Measurements from ENCODE around the gene EHD1. TPM values are rescaled to one million over a fixed set of nuclear protein-coding genes. Genes with fewer than 3 reads are reported as not detected.
A peak's percentile ranks its signal among the peaks of the same experiment; 100 is the strongest.

EHD1 gene
- total RNA-seq, 1 experiment from 2014 or later = 340 TPM

DNA sequence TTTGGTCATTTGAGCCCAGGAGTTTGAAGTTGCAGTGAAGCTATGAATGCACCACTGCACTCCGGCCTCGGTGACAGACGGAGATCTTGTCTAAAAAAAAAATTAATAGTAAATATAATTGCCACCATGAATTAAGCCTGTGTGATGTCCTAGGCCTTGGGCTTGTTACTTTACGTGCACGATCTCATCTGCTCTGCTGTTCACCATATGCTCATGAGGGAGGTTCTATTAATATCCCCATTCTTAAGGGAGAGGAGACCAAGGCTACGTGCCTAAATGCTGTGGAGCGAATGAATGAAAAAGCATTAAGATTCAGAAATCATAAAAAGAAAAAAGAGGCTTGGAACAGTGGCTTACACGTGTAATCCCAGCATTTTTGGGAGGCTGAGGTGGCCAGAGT is 41.2 kb upstream of the EHD1 start:
- Histone ChIP-seq H3K9ac (ENCODE audit: low read length) (no peak overlapping the region), H3K4me2 (ENCODE audit: low read length) (no peak overlapping the region), H3K9me3 (ENCODE audit: low read length) (no peaks in the 10 kb centered on the region), H3K4me3 (ENCODE audit: low read length) (no peak overlapping the region), H3K4me1 (ENCODE audit: insufficient read depth, low read length) (peaks cover 22% of the 10 kb centered on the region), H3K79me2 (ENCODE audit: low read length) (peaks cover 21% of the 10 kb centered on the region), H3K9me2 (replicated peaks; ENCODE audit: low read length) (no peaks in the 10 kb centered on the region), H3F3A (ENCODE audit: low read length, unreplicated experiment) (no peaks in the 10 kb centered on the region), H3K27me3 (ENCODE audit: low read length) (no peaks in the 10 kb centered on the region), H4K20me1 (ENCODE audit: low read length) (no peaks in the 10 kb centered on the region), H2AFZ (ENCODE audit: low read length) (no peak overlapping the region), H3K27ac (ENCODE audit: low read length) (no peak overlapping the region), H3K36me3 (ENCODE audit: low read depth, low read length) (no peaks in the 10 kb centered on the region)
- ChIA-PET POLR2A (ENCODE audit: unreplicated experiment) (no interaction called here), CTCF (interaction anchor here (1.0 kb wide), 1 partner anchor 77 kb away, joined by 5 read pairs; the partner anchor contains the start of gene BATF2)
- ATAC-seq = no peak
- DNase-seq = no peak
- TF ChIP-seq EZH2phosphoT487 (IDR thresholded peaks at IDR 0.05; ENCODE audit: borderline replicate concordance, low read length) (no peak), EZH2 (IDR thresholded peaks at IDR 0.05; ENCODE audit: low read length, unreplicated experiment) (no peak)
- TF ChIP-seq, protein P1, sequence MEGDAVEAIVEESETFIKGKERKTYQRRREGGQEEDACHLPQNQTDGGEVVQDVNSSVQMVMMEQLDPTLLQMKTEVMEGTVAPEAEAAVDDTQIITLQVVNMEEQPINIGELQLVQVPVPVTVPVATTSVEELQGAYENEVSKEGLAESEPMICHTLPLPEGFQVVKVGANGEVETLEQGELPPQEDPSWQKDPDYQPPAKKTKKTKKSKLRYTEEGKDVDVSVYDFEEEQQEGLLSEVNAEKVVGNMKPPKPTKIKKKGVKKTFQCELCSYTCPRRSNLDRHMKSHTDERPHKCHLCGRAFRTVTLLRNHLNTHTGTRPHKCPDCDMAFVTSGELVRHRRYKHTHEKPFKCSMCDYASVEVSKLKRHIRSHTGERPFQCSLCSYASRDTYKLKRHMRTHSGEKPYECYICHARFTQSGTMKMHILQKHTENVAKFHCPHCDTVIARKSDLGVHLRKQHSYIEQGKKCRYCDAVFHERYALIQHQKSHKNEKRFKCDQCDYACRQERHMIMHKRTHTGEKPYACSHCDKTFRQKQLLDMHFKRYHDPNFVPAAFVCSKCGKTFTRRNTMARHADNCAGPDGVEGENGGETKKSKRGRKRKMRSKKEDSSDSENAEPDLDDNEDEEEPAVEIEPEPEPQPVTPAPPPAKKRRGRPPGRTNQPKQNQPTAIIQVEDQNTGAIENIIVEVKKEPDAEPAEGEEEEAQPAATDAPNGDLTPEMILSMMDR (conservative IDR thresholded peaks at IDR 0.05; ENCODE audit: low read depth, low read length) = no peak
- intact Hi-C loops (cut with micrococcal nuclease) = loop anchor here (5.0 kb wide), 1 partner anchor 53 kb away; the partner anchor contains the start of gene MAJIN
- BruUV-seq (replicated peaks) = no TSS peak

GRCh38 chr11:64918017-64918416 is 39.6 kb upstream of the EHD1 start:
- no TSS peak for BruUV-seq (replicated peaks)
- H3K9me2 ChIP-seq (replicated peaks; ENCODE audit: low read length) = no peaks in the 10 kb centered on the region
- no peaks in the 10 kb centered on the region; the same call in 1 of the 2 replicates for H3K36me3 ChIP-seq (ENCODE audit: low read depth, low read length)
- H3K9me3 ChIP-seq (ENCODE audit: low read length) = no peaks in the 10 kb centered on the region
- CTCF ChIA-PET = no interaction called here
- H3K27me3 ChIP-seq (ENCODE audit: low read length) = no peaks in the 10 kb centered on the region
- H3K4me1 ChIP-seq (ENCODE audit: insufficient read depth, low read length) = peaks cover 15% of the 10 kb centered on the region
- ATAC-seq (peak; percentile 4; the same call in 1 of the 2 replicates), DNase-seq (peak; percentile 51)
- no peaks in the 10 kb centered on the region for H3F3A ChIP-seq (ENCODE audit: low read length, unreplicated experiment)
- H3K4me3 ChIP-seq (ENCODE audit: low read length) = peak overlapping the region; percentile 69
- POLR2A ChIA-PET (ENCODE audit: unreplicated experiment) = no interaction called here
- H3K27ac ChIP-seq (ENCODE audit: low read length) = no peak overlapping the region
- peak overlapping the region; percentile 85 for H3K4me2 ChIP-seq (ENCODE audit: low read length)
- TF ChIP-seq, protein P1 (conservative IDR thresholded peaks at IDR 0.05; ENCODE audit: low read depth, low read length) = peak; percentile 60
- no peak for TF ChIP-seq EZH2phosphoT487 (IDR thresholded peaks at IDR 0.05; ENCODE audit: borderline replicate concordance, low read length)
- peaks cover 21% of the 10 kb centered on the region for H3K79me2 ChIP-seq (ENCODE audit: low read length)
- H2AFZ ChIP-seq (ENCODE audit: low read length) = peak overlapping the region; percentile 77
- intact Hi-C loops (cut with micrococcal nuclease) = loop anchor here (5.0 kb wide), 1 partner anchor 54 kb away; the partner anchor contains the start of gene MAJIN
- peak overlapping the region; percentile 60 for H3K9ac ChIP-seq (ENCODE audit: low read length)
- no peaks in the 10 kb centered on the region for H4K20me1 ChIP-seq (ENCODE audit: low read length)

DNA sequence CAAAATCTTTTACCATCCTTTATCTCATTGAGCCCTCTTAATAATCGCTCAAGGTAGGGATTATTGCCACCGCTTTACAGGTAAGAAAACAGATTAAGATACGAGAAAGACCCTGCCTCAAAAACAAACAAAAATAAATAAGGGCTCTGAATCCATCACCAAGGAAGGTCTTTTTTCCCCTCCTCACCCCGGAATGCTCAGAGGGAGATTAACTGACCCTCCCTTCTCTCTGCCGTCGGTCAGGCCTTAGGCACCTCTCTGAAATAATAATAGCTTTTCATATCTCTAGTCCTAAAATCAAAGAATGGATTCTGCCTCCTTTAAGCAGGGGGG is 39.2 kb upstream of the EHD1 start:
- intact Hi-C loops (cut with micrococcal nuclease) = loop anchor here (1.0 to 5.0 kb wide), 5 partner anchors 55 to 167 kb away; partner anchors contain the start of genes ARL2, CDCA5, MAJIN and SNX15
- BruUV-seq (replicated peaks) = TSS peak; percentile 94

More for the DNA sequence above, 39.2 kb upstream of the EHD1 start:
- H3K36me3 ChIP-seq (ENCODE audit: low read depth, low read length) = no peaks in the 10 kb centered on the region; the same call in 1 of the 2 replicates
- peak overlapping the region; percentile 60 for H3K9ac ChIP-seq (ENCODE audit: low read length)
- no peaks in the 10 kb centered on the region for H3K9me2 ChIP-seq (replicated peaks; ENCODE audit: low read length)
- POLR2A ChIA-PET (ENCODE audit: unreplicated experiment) = no interaction called here
- peak overlapping the region; percentile 69 for H3K4me3 ChIP-seq (ENCODE audit: low read length)
- TF ChIP-seq EZH2 (IDR thresholded peaks at IDR 0.05; ENCODE audit: low read length, unreplicated experiment) = no peak
- TF ChIP-seq, protein P1 (conservative IDR thresholded peaks at IDR 0.05; ENCODE audit: low read depth, low read length) = no peak
- TF ChIP-seq EZH2phosphoT487 (IDR thresholded peaks at IDR 0.05; ENCODE audit: borderline replicate concordance, low read length) = no peak
- H3K27me3 ChIP-seq (ENCODE audit: low read length) = no peaks in the 10 kb centered on the region
- H3K79me2 ChIP-seq (ENCODE audit: low read length) = peaks cover 21% of the 10 kb centered on the region
- peaks cover 15% of the 10 kb centered on the region for H3K4me1 ChIP-seq (ENCODE audit: insufficient read depth, low read length)
- no peaks in the 10 kb centered on the region for H3K9me3 ChIP-seq (ENCODE audit: low read length)
- CTCF ChIA-PET = no interaction called here
- peak overlapping the region; percentile 85 for H3K4me2 ChIP-seq (ENCODE audit: low read length)
- H3F3A ChIP-seq (ENCODE audit: low read length, unreplicated experiment) = no peaks in the 10 kb centered on the region
- DNase-seq = no peak
- ATAC-seq = no peak
- no peak overlapping the region for H3K27ac ChIP-seq (ENCODE audit: low read length)
- peak overlapping the region; percentile 77 for H2AFZ ChIP-seq (ENCODE audit: low read length)
- H4K20me1 ChIP-seq (ENCODE audit: low read length) = no peaks in the 10 kb centered on the region
